Measurements from ENCODE around the gene TAGAP. TPM values are rescaled to one million over a fixed set of nuclear protein-coding genes. Genes with fewer than 3 reads are reported as not detected.

The TAGAP gene
- total and polyA plus RNA-seq, 4 experiments from 2014 or later: 160 to 276 (median 188) TPM

DNA sequence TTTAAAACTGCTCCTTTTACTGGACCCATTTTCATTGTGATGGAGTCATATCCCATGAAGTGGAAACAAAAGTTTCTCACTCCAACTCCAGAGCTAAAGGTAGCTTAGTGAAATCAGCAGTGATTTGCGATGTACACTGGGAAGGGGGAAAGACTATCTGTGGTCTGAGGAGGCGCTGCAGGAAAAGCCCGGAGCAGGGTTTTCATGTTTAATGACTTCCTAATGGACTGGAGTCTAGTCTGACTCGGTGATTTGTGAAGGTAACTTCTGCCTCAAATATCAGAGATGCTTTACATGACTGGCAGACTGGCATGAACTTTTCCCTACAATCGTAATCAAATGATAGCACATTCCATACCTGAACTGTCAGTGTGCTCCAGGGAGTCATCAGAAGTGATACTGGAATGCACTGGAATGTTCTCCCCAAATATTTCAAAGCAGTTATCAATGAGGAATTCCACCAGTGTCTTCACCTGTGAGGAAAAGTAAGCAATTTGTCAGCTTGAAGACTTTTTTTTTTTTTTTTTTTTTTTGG is 7.0 kb downstream of the TAGAP start:
- DNase-seq: no peak
- POLR2A ChIA-PET (ENCODE audit: partially characterized antibody): interaction anchor here (0.7 to 17.5 kb wide), 9 partner anchors 20 to 93 kb away, joined by 3 to 651 read pairs (median 4); no protein-coding TSS in a partner anchor
- Histone ChIP-seq H3K9me3 (ENCODE audit: control insufficient read depth in 1 of 2, low read length in 2 of 2) (no peaks in the 10 kb centered on the region), H3K27ac (ENCODE audit: low read depth, low read length) (peak overlapping the region; percentile 40), H3K36me3 (ENCODE audit: insufficient read depth, low read length) (peaks cover 70% of the 10 kb centered on the region), H3K4me3 (ENCODE audit: low read length in 2 of 2) (no peak overlapping the region), H3K4me1 (ENCODE audit: insufficient read depth, low read length) (peaks cover 75% of the 10 kb centered on the region), H3K27me3 (ENCODE audit: insufficient read depth, low read length) (no peaks in the 10 kb centered on the region)
- Mint-ChIP-seq H3K27ac (peak overlapping the region; percentile 82 to 100 (median 93)), H3K4me3 (peak overlapping the region; percentile 26 to 99 (median 68)), H3K27me3 (no peaks in the 10 kb centered on the region), H3K36me3 (peaks cover 73 to 82% of the 10 kb centered on the region in 2 donors), H3K9me3 (no peaks in the 10 kb centered on the region), H3K4me1 (peaks cover 46 to 84% (median 68%) of the 10 kb centered on the region in 4 donors)
- CTCF ChIA-PET (ENCODE audit: partially characterized antibody): interaction anchor here (1.6 to 14.2 kb wide), 4 partner anchors 20 to 68 kb away, joined by 4 to 333 read pairs (median 112); no protein-coding TSS in a partner anchor
- intact Hi-C loops (cut with micrococcal nuclease): loop anchor here (2.0 kb wide), 1 partner anchor 19 kb away; no protein-coding TSS in a partner anchor

DNA sequence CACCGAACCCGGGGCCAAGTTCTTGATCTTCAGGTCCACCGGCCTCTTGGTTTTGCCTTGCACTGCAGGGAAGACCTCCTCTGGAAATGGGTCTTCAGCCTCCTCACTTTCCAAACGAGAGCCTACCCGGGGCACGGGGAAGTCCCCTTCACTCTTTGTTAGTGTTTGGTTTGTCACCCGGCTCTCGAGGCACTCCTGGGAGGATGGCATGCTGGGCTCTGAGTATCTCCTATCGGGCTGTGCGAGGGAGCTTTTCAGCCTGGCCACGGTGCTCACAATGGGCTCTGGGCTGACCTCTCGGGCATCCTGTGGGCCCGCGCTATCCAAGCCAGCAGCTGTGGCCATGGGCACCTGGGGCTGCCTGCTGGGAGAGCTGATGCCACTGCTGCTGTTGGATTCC is 8.1 kb downstream of the TAGAP start:
- Histone ChIP-seq H3K27ac (ENCODE audit: low read depth, low read length) (peak overlapping the region; percentile 29), H3K4me1 (ENCODE audit: insufficient read depth, low read length) (peaks cover 71% of the 10 kb centered on the region), H3K9me3 (ENCODE audit: control insufficient read depth in 1 of 2, low read length in 2 of 2) (no peaks in the 10 kb centered on the region), H3K27me3 (ENCODE audit: insufficient read depth, low read length) (no peaks in the 10 kb centered on the region), H3K36me3 (ENCODE audit: insufficient read depth, low read length) (peaks cover 64% of the 10 kb centered on the region), H3K4me3 (ENCODE audit: low read length in 2 of 2) (no peak overlapping the region)
- no peak for DNase-seq
- peaks cover 46 to 79% (median 63%) of the 10 kb centered on the region in 4 donors for H3K4me1 Mint-ChIP-seq
- peaks cover 61 to 71% of the 10 kb centered on the region in 2 donors for H3K36me3 Mint-ChIP-seq
- H3K27me3 Mint-ChIP-seq: no peaks in the 10 kb centered on the region
- no peaks in the 10 kb centered on the region for H3K9me3 Mint-ChIP-seq
- intact Hi-C loops (cut with micrococcal nuclease): no loop called here
- ChIA-PET POLR2A (ENCODE audit: partially characterized antibody) (interaction anchor here (0.9 to 17.5 kb wide), 7 partner anchors 8 to 86 kb away, joined by 3 to 651 read pairs (median 8); partner anchors contain the start of gene TAGAP), CTCF (ENCODE audit: partially characterized antibody) (interaction anchor here (1.6 to 14.2 kb wide), 3 partner anchors 18 to 69 kb away, joined by 4 to 333 read pairs (median 220); no protein-coding TSS in a partner anchor)
- peak overlapping the region in 6 of 8 donors; percentile 29 to 79 (median 49) for H3K4me3 Mint-ChIP-seq
- H3K27ac Mint-ChIP-seq: peak overlapping the region; percentile 57 to 99 (median 85)

DNA sequence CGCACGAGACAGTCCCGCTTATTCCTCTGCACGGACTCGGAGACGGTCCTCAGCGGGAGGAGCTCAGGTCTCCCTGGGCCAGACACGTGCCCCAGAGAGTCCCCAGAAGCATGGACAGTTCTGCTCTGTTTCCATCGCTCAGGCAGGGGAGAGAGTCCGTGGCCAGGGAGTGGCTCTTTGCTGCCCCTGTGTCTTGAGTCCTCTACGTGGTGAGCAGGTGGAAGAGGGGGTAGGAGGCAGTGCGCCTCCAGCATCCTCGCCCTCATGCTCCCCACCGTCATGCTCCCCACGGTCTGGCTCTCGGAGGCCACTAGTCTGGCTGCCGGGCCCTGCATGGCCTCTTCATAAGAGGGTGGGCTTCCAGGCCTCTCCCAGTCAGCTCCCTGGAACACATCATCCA is 8.9 kb downstream of the TAGAP start:
- Mint-ChIP-seq H3K9me3 (no peaks in the 10 kb centered on the region), H3K4me3 (peak overlapping the region in 7 of 8 donors; percentile 9 to 53 (median 33)), H3K4me1 (peaks cover 40 to 75% (median 57%) of the 10 kb centered on the region in 4 donors), H3K36me3 (peaks cover 54 to 63% of the 10 kb centered on the region in 2 donors), H3K27ac (peak overlapping the region in 6 of 7 donors; percentile 65 to 99 (median 84)), H3K27me3 (no peaks in the 10 kb centered on the region)
- peak overlapping the region; percentile 29 for H3K27ac ChIP-seq (ENCODE audit: low read depth, low read length)
- H3K36me3 ChIP-seq (ENCODE audit: insufficient read depth, low read length): peaks cover 56% of the 10 kb centered on the region
- no peaks in the 10 kb centered on the region for H3K27me3 ChIP-seq (ENCODE audit: insufficient read depth, low read length)
- no peak for DNase-seq
- H3K4me3 ChIP-seq (ENCODE audit: low read length in 2 of 2): no peak overlapping the region
- ChIA-PET CTCF (ENCODE audit: partially characterized antibody) (interaction anchor here (1.1 to 14.2 kb wide), 4 partner anchors 9 to 70 kb away, joined by 5 to 333 read pairs (median 113); partner anchors contain the start of gene TAGAP), POLR2A (ENCODE audit: partially characterized antibody) (interaction anchor here (0.9 to 17.5 kb wide), 10 partner anchors 9 to 99 kb away, joined by 3 to 651 read pairs (median 8); partner anchors contain the start of genes RSPH3 and TAGAP)
- H3K4me1 ChIP-seq (ENCODE audit: insufficient read depth, low read length): peaks cover 63% of the 10 kb centered on the region
- no peaks in the 10 kb centered on the region for H3K9me3 ChIP-seq (ENCODE audit: control insufficient read depth in 1 of 2, low read length in 2 of 2)
- intact Hi-C loops (cut with micrococcal nuclease): no loop called here

- Histone ChIP-seq H3K9me3 (ENCODE audit: control insufficient read depth in 1 of 2, low read length in 2 of 2) (no peaks in the 10 kb centered on the region), H3K36me3 (ENCODE audit: insufficient read depth, low read length) (peaks cover 33% of the 10 kb centered on the region), H3K27me3 (ENCODE audit: insufficient read depth, low read length) (no peaks in the 10 kb centered on the region), H3K27ac (ENCODE audit: low read depth, low read length) (no peak overlapping the region), H3K4me3 (ENCODE audit: low read length in 2 of 2) (no peak overlapping the region), H3K4me1 (ENCODE audit: insufficient read depth, low read length) (peaks cover 38% of the 10 kb centered on the region)
- Mint-ChIP-seq H3K27me3 (no peaks in the 10 kb centered on the region), H3K27ac (peak overlapping the region in 6 of 7 donors; percentile 48 to 86 (median 64)), H3K9me3 (no peaks in the 10 kb centered on the region), H3K36me3 (peaks cover 29 to 40% of the 10 kb centered on the region in 2 donors), H3K4me1 (peaks cover 23 to 51% (median 37%) of the 10 kb centered on the region in 4 donors), H3K4me3 (no peak overlapping the region)
- ChIA-PET POLR2A (ENCODE audit: partially characterized antibody) (interaction anchor here (0.8 to 17.5 kb wide), 6 partner anchors 8 to 71 kb away, joined by 3 to 651 read pairs (median 12); partner anchors contain the start of genes RSPH3 and TAGAP), CTCF (ENCODE audit: partially characterized antibody) (interaction anchor here (1.5 to 14.2 kb wide), 3 partner anchors 22 to 101 kb away, joined by 5 to 333 read pairs (median 220); no protein-coding TSS in a partner anchor)
- no peak for DNase-seq
- intact Hi-C loops (cut with micrococcal nuclease): no loop called here
These were observed 11.4 kb downstream of the TAGAP start for GRCh38 chr6:159033160-159034049.

DNA sequence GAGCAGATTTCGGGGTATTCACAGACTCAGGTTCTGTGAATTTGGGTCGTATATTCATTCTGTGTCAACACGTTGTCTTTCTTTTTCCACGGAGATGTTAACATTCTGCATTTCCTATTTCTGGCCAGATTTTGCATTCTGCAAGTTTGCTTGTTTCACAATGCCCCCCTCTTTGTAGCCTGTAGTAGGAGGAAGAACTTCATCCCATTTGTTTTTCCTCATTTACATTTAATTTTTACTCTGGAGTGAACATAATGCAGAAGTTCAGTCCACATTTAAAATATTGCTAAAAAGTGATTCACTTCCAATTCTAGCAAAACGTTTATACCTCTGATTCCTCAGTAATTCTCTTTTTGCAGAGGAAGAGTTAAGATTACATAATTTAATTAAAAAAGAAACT is 12.9 kb downstream of the TAGAP start:
- H3K27ac ChIP-seq (ENCODE audit: low read depth, low read length): no peak overlapping the region
- POLR2A ChIA-PET (ENCODE audit: partially characterized antibody): interaction anchor here (1.5 to 17.5 kb wide), 5 partner anchors 9 to 73 kb away, joined by 4 to 651 read pairs (median 16); partner anchors contain the start of gene TAGAP
- Mint-ChIP-seq H3K4me1 (peaks cover 16 to 41% (median 25%) of the 10 kb centered on the region in 4 donors), H3K36me3 (peaks cover 17 to 28% of the 10 kb centered on the region in 2 donors), H3K27ac (peak overlapping the region in 6 of 7 donors; percentile 0 to 67 (median 15)), H3K4me3 (no peak overlapping the region), H3K27me3 (no peaks in the 10 kb centered on the region), H3K9me3 (peaks cover 0 to 9% (median 2%) of the 10 kb centered on the region in 8 donors)
- H3K4me3 ChIP-seq (ENCODE audit: low read length in 2 of 2): no peak overlapping the region
- no peak for DNase-seq
- no peaks in the 10 kb centered on the region for H3K9me3 ChIP-seq (ENCODE audit: control insufficient read depth in 1 of 2, low read length in 2 of 2)
- peaks cover 19% of the 10 kb centered on the region for H3K36me3 ChIP-seq (ENCODE audit: insufficient read depth, low read length)
- no peaks in the 10 kb centered on the region for H3K27me3 ChIP-seq (ENCODE audit: insufficient read depth, low read length)
- intact Hi-C loops (cut with micrococcal nuclease): no loop called here
- H3K4me1 ChIP-seq (ENCODE audit: insufficient read depth, low read length): peaks cover 24% of the 10 kb centered on the region
- CTCF ChIA-PET (ENCODE audit: partially characterized antibody): interaction anchor here (1.2 to 14.2 kb wide), 4 partner anchors 10 to 103 kb away, joined by 4 to 333 read pairs (median 112); no protein-coding TSS in a partner anchor

DNA sequence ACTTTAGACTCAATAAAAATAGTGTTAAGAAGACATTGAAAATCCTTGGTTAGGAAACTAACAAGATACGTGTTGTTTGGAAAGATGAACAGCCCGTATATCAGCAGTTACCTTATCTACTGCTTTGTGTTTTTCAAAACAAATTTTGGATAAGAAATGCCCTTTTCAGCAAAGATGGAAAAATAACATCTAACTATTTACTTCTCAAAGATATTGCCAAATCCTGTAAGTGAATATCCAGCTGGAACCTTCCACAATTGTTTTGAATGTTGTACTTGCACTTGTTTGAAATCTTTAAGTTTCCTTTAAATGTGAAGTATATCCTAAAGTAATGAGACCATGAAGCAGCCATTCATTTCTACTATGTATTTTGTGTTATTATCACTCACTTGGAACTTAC is 14.6 kb downstream of the TAGAP start:
- H3K4me3 ChIP-seq (ENCODE audit: low read length in 2 of 2): no peak overlapping the region
- no peak overlapping the region for H3K27ac ChIP-seq (ENCODE audit: low read depth, low read length)
- no peak overlapping the region for H3K4me3 Mint-ChIP-seq
- peaks cover 15 to 17% of the 10 kb centered on the region in 2 donors for H3K36me3 Mint-ChIP-seq
- H3K9me3 Mint-ChIP-seq: peaks cover 0 to 23% (median 13%) of the 10 kb centered on the region in 8 donors
- POLR2A ChIA-PET (ENCODE audit: partially characterized antibody): interaction anchor here (1.0 to 17.5 kb wide), 2 partner anchors 10 to 12 kb away, joined by 4 to 651 read pairs; no protein-coding TSS in a partner anchor
- H3K9me3 ChIP-seq (ENCODE audit: control insufficient read depth in 1 of 2, low read length in 2 of 2): peaks cover 0 to 1% of the 10 kb centered on the region in 2 donors
- peaks cover 3% of the 10 kb centered on the region for H3K36me3 ChIP-seq (ENCODE audit: insufficient read depth, low read length)
- H3K27ac Mint-ChIP-seq: peak overlapping the region in 3 of 7 donors; percentile 13 to 33 (median 19)
- intact Hi-C loops (cut with micrococcal nuclease): no loop called here
- H3K4me1 ChIP-seq (ENCODE audit: insufficient read depth, low read length): peaks cover 7% of the 10 kb centered on the region
- no peak for DNase-seq
- H3K27me3 Mint-ChIP-seq: no peaks in the 10 kb centered on the region
- CTCF ChIA-PET (ENCODE audit: partially characterized antibody): interaction anchor here (1.0 to 2.0 kb wide), 4 partner anchors 19 to 105 kb away, joined by 3 to 7 read pairs (median 4); no protein-coding TSS in a partner anchor
- H3K27me3 ChIP-seq (ENCODE audit: insufficient read depth, low read length): no peaks in the 10 kb centered on the region
- peaks cover 9 to 24% (median 14%) of the 10 kb centered on the region in 4 donors for H3K4me1 Mint-ChIP-seq

All from CD4-positive, alpha-beta memory T cell (primary cell).